H9 (cell line): ENCODE results near the gene ANGPTL8. TPM values are rescaled to one million over a fixed set of nuclear protein-coding genes. Genes with fewer than 3 reads are reported as not detected.

ENCODE experiments used
- DNase-seq: peaks from one replicate; pipeline ENCODE4 v3.0.0-alpha.2; 2017
- H2AFZ ChIP-seq: one replicate; pipeline ENCODE4 v1.6.1; 2013; ENCODE audit warnings: mild to moderate bottlenecking, low read length, control low read depth, moderate library complexity
- H2AK5ac ChIP-seq: 2 replicates; pipeline ENCODE4 v1.6.1; 2013; ENCODE audit warnings: low read length, control low read depth, mixed read lengths; ENCODE audit not compliant: insufficient read length
- H2BK120ac ChIP-seq: one replicate; pipeline ENCODE4 v1.6.1; 2013; ENCODE audit warnings: low read depth, mild to moderate bottlenecking, low read length, control low read depth, inconsistent platforms; ENCODE audit not compliant: poor library complexity, severe bottlenecking
- H2BK12ac ChIP-seq: 2 replicates; pipeline ENCODE4 v1.6.1; 2013; ENCODE audit warnings: low read length, control low read depth, mixed read lengths, low read depth; ENCODE audit not compliant: insufficient read length
- H2BK15ac ChIP-seq: 2 replicates; pipeline ENCODE4 v1.6.1; 2013; ENCODE audit warnings: low read depth, low read length, control low read depth
- H2BK20ac ChIP-seq: one replicate; pipeline ENCODE4 v1.6.1; 2013; ENCODE audit warnings: low read depth, mild to moderate bottlenecking, low read length, control low read depth, inconsistent platforms; ENCODE audit not compliant: poor library complexity, severe bottlenecking
- H2BK5ac ChIP-seq: 2 replicates; pipeline ENCODE4 v1.6.1; 2013; ENCODE audit warnings: low read length, control low read depth, mixed read lengths; ENCODE audit not compliant: insufficient read length
- H3K14ac ChIP-seq: 2 replicates; pipeline ENCODE4 v1.6.1; 2013; ENCODE audit warnings: low read length, control low read depth; ENCODE audit not compliant: insufficient read depth
- H3K18ac ChIP-seq: 2 replicates; pipeline ENCODE4 v1.6.1; 2013; ENCODE audit warnings: low read depth, mild to moderate bottlenecking, mixed read lengths, low read length, control low read depth; ENCODE audit not compliant: insufficient read length
- H3K23ac ChIP-seq: 2 replicates; pipeline ENCODE4 v1.6.1; 2013; ENCODE audit warnings: low read length, control low read depth, mixed read lengths, low read depth; ENCODE audit not compliant: insufficient read length
- H3K23me2 ChIP-seq: 2 replicates; pipeline ENCODE4 v1.6.1; 2013; ENCODE audit warnings: low read depth, mild to moderate bottlenecking, mixed read lengths, low read length, control low read depth; ENCODE audit not compliant: insufficient read length, poor library complexity, severe bottlenecking
- H3K27ac ChIP-seq: 2 replicates; pipeline ENCODE4 v1.5.1; 2013; ENCODE audit warnings: low read length, control low read depth, mixed read lengths, low read depth; ENCODE audit not compliant: insufficient read length
- H3K27me3 ChIP-seq: 2 replicates; pipeline ENCODE4 v1.6.1; 2013; ENCODE audit warnings: low read length, control low read depth, inconsistent platforms; ENCODE audit not compliant: insufficient read depth
- H3K4ac ChIP-seq: 2 replicates; pipeline ENCODE4 v1.6.1; 2013; ENCODE audit warnings: low read depth, mild to moderate bottlenecking, control low read depth, inconsistent platforms, low read length, moderate library complexity
- H3K4me1 ChIP-seq: 2 replicates; pipeline ENCODE4 v1.6.1; 2013; ENCODE audit warnings: low read length, control low read depth, inconsistent platforms; ENCODE audit not compliant: insufficient read depth
- H3K4me2 ChIP-seq: 2 replicates; pipeline ENCODE4 v1.6.1; 2013; ENCODE audit warnings: low read length, control low read depth, mixed read lengths; ENCODE audit not compliant: insufficient read length, insufficient read depth
- H3K56ac ChIP-seq: 2 replicates; pipeline ENCODE4 v1.6.1; 2013; ENCODE audit warnings: low read depth, mild to moderate bottlenecking, mixed read lengths, low read length, control low read depth; ENCODE audit not compliant: insufficient read length
- H3K79me1 ChIP-seq: 2 replicates; pipeline ENCODE4 v1.6.1; 2013; ENCODE audit warnings: low read depth, mild to moderate bottlenecking, moderate library complexity, low read length, control low read depth, inconsistent platforms; ENCODE audit not compliant: insufficient read depth, poor library complexity, severe bottlenecking
- H3K79me2 ChIP-seq: 2 replicates; pipeline ENCODE4 v1.6.1; 2013; ENCODE audit warnings: low read length, control low read depth, inconsistent platforms; ENCODE audit not compliant: insufficient read depth
- H3K9ac ChIP-seq: 2 replicates; pipeline ENCODE4 v1.6.1; 2013; ENCODE audit warnings: low read length, control low read depth, mixed read lengths; ENCODE audit not compliant: insufficient read length; ENCODE audit errors: extremely low read depth
- H3K9me3 ChIP-seq: one replicate; pipeline ENCODE4 v1.6.1; 2013; ENCODE audit warnings: low read depth, low read length, inconsistent platforms; ENCODE audit not compliant: control insufficient read depth
- H3T11ph ChIP-seq: one replicate; pipeline ENCODE4 v1.6.1; 2013; ENCODE audit warnings: mild to moderate bottlenecking, low read length, control low read depth, inconsistent platforms
- H4K20me1 ChIP-seq: one replicate; pipeline ENCODE4 v1.6.1; 2013; ENCODE audit not compliant: control insufficient read depth, insufficient read length, insufficient read depth
- H4K5ac ChIP-seq: 2 replicates; pipeline ENCODE4 v1.6.1; 2013; ENCODE audit warnings: low read depth, mild to moderate bottlenecking, mixed read lengths, low read length, control low read depth; ENCODE audit not compliant: insufficient read length
- H4K8ac ChIP-seq: replicated peaks from 2 replicates; pipeline ENCODE4 v1.6.1; 2013; ENCODE audit warnings: low read length, control low read depth, mixed read lengths, low read depth; ENCODE audit not compliant: insufficient read length
- H4K91ac ChIP-seq: 2 replicates; pipeline ENCODE4 v1.6.1; 2013; ENCODE audit warnings: low read depth, mild to moderate bottlenecking, moderate library complexity, mixed read lengths, low read length, control low read depth; ENCODE audit not compliant: insufficient read length
- H3K27ac Mint-ChIP-seq, 3 experiments: 2 replicates in 2 of 3; 3 replicates in 1 of 3; pipeline ENCODE4 v1.8.0; 2020 to 2021; ENCODE audit warnings: mixed read lengths in 3 of 3, mild to moderate bottlenecking in 1 of 3, moderate library complexity in 1 of 3
- H3K27me3 Mint-ChIP-seq: 2 replicates; pipeline ENCODE4 v1.8.0; 2021; ENCODE audit warnings: low read depth, mild to moderate bottlenecking, moderate library complexity, mixed read lengths
- H3K36me3 Mint-ChIP-seq, 3 experiments: 2 replicates in 2 of 3; 3 replicates in 1 of 3; pipeline ENCODE4 v1.8.0; 2020 to 2021; ENCODE audit warnings: low read depth in 3 of 3, mixed read lengths in 3 of 3; ENCODE audit not compliant: insufficient read depth in 1 of 3
- H3K4me1 Mint-ChIP-seq, 2 experiments: 2 replicates each; pipeline ENCODE4 v1.8.0; 2020; ENCODE audit warnings: mixed read lengths in 2 of 2
- H3K4me3 Mint-ChIP-seq, 2 experiments: 2 replicates in 1 of 2; 3 replicates in 1 of 2; pipeline ENCODE4 v1.8.0; 2020 to 2021; ENCODE audit warnings: mild to moderate bottlenecking in 2 of 2, mixed read lengths in 2 of 2, moderate library complexity in 1 of 2
- H3K9me3 Mint-ChIP-seq, 2 experiments: 2 replicates in 1 of 2; 3 replicates in 1 of 2; pipeline ENCODE4 v1.8.0; 2020; ENCODE audit warnings: mild to moderate bottlenecking in 2 of 2, mixed read lengths in 2 of 2, moderate library complexity in 1 of 2
- CTCF ChIP-seq: fragments of 200-600 bp; sonication (generic); conservative IDR thresholded peaks from 3 replicates; pipeline ENCODE4 v1.8.0; 2021; ENCODE audit warnings: antibody characterized with exemption, mild to moderate bottlenecking
- WGBS: extraction: QIAGEN DNeasy Blood & Tissue Kit; methylation state at CpG from one replicate; pipeline ENCODE4 v1.1.7; 2013; ENCODE audit warnings: missing lambda C conversion rate, low lambda C conversion rate, mixed read lengths; ENCODE audit not compliant: insufficient read length; ENCODE audit errors: extremely low coverage; 5-methylcytosine and 5-hydroxymethylcytosine counted together
- total RNA-seq: library from RNA; stranded (reverse); gene quantifications from 2 replicates; pipeline ENCODE4 v1.2.1, GENCODE V29; 2021

ANGPTL8 gene
- total RNA-seq, 1 experiment from 2014 or later = not detected

GRCh38 chr19:11278670-11279069 is 39.3 kb downstream of the ANGPTL8 start:
- H3K79me2 ChIP-seq = no peaks in the 10 kb centered on the region
- no peaks in the 10 kb centered on the region for H4K20me1 ChIP-seq
- H3K23ac ChIP-seq = no peak overlapping the region
- H2BK15ac ChIP-seq = no peak overlapping the region
- no peaks in the 10 kb centered on the region for H3K27me3 ChIP-seq
- Mint-ChIP-seq H3K4me3 (no peak overlapping the region), H3K36me3 (peaks cover 0 to 10% (median 2%) of the 10 kb centered on the region in 3 experiments; a peak in 5 of 7 replicates), H3K27ac (no peak overlapping the region), H3K27me3 (peaks cover 12% of the 10 kb centered on the region), H3K4me1 (peaks cover 13 to 17% of the 10 kb centered on the region in 2 experiments), H3K9me3 (peaks cover 20 to 23% of the 10 kb centered on the region in 2 experiments)
- TF ChIP-seq CTCF = no peak
- H3K9me3 ChIP-seq = no peaks in the 10 kb centered on the region
- H3K4ac ChIP-seq = no peak overlapping the region
- H2BK5ac ChIP-seq = no peak overlapping the region
- no peak overlapping the region for H3K56ac ChIP-seq
- no peak overlapping the region for H4K8ac ChIP-seq
- H4K5ac ChIP-seq = no peak overlapping the region
- no peak overlapping the region for H2BK12ac ChIP-seq
- no peak overlapping the region for H3T11ph ChIP-seq
- H3K79me1 ChIP-seq = no peaks in the 10 kb centered on the region
- H3K4me2 ChIP-seq = no peak overlapping the region
- H3K4me1 ChIP-seq = no peaks in the 10 kb centered on the region
- H2AFZ ChIP-seq = no peak overlapping the region
- no peak overlapping the region for H3K27ac ChIP-seq
- no peak for DNase-seq
- H3K9ac ChIP-seq = no peak overlapping the region
- no peak overlapping the region for H2BK20ac ChIP-seq
- H2AK5ac ChIP-seq = no peak overlapping the region
- H2BK120ac ChIP-seq = no peak overlapping the region
- no peak overlapping the region for H4K91ac ChIP-seq
- WGBS = no CpG with 5 or more reads among the region's 6 CpGs
- no peaks in the 10 kb centered on the region for H3K23me2 ChIP-seq
- H3K14ac ChIP-seq = no peak overlapping the region
- H3K18ac ChIP-seq = no peak overlapping the region
